Neutrophil (primary cell): Measurements from ENCODE around the gene CREB5.

Experiments
- H3K27ac ChIP-seq: fragments of 200-600 bp; sonication (generic); 2 replicates; pipeline ENCODE4 v1.5.1; 2016; ENCODE audit warnings: mild to moderate bottlenecking, moderate library complexity
- H3K27me3 ChIP-seq: fragments of 200-600 bp; sonication (generic); 2 replicates; pipeline ENCODE4 v1.6.0; 2016; ENCODE audit warnings: mild to moderate bottlenecking
- H3K36me3 ChIP-seq: fragments of 200-600 bp; sonication (generic); 2 replicates; pipeline ENCODE4 v1.5.1; 2017
- H3K4me1 ChIP-seq, 2 experiments: fragments of 200-600 bp in 1 of 2; sonication (generic) in 1 of 2; 1 replicate in 1 of 2; 2 replicates in 1 of 2; pipeline versions ENCODE4 v1.5.1 to v1.6.1; 2013 to 2016; ENCODE audit warnings: low read depth in 1 of 2, low read length in 1 of 2, mild to moderate bottlenecking in 1 of 2, moderate library complexity in 1 of 2; ENCODE audit not compliant: control insufficient read depth in 1 of 2, insufficient read depth in 1 of 2
- H3K4me3 ChIP-seq, 2 experiments: fragments of 200-600 bp in 1 of 2; sonication (generic) in 1 of 2; 1 replicate in 1 of 2; 2 replicates in 1 of 2; pipeline ENCODE4 v1.5.1; 2013 to 2016; ENCODE audit warnings: low read depth in 1 of 2, low read length in 1 of 2, mild to moderate bottlenecking in 1 of 2, moderate library complexity in 1 of 2
- H3K9me3 ChIP-seq: fragments of 200-600 bp; sonication (generic); 2 replicates; pipeline ENCODE4 v1.5.1; 2016
- TF ChIP-seq, protein P1 (sequence below): fragments of 200-600 bp; sonication (generic); IDR thresholded peaks from 2 replicates; pipeline ENCODE4 v1.5.1; 2016; ENCODE audit warnings: antibody characterized with exemption

The CREB5 gene

DNA sequence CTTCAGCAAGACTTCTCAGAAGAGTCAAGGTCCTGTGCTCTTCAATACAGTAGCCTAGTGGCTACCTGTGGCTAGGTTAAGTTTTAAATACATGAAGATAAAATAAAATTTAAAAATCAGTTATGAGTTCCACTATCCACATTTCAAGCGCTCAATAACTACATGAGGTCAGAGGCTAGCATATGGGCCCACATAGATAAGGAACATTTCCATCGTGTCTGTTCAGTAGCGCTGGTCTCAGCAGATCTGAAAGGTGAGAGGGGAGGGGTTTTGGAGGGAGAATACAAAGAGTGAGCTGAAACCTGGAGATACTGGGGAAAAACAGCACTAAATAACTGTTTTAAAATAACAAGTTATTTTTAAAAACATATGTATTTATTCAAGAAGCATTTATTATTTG lies 326.8 kb downstream of the CREB5 start:
- Histone ChIP-seq H3K9me3 (no peaks in the 10 kb centered on the region), H3K27me3 (no peaks in the 10 kb centered on the region), H3K27ac (no peak overlapping the region), H3K4me3 (no peak overlapping the region), H3K36me3 (peaks cover 9% of the 10 kb centered on the region), H3K4me1 (no peaks in the 10 kb centered on the region)
- TF ChIP-seq, protein P1, sequence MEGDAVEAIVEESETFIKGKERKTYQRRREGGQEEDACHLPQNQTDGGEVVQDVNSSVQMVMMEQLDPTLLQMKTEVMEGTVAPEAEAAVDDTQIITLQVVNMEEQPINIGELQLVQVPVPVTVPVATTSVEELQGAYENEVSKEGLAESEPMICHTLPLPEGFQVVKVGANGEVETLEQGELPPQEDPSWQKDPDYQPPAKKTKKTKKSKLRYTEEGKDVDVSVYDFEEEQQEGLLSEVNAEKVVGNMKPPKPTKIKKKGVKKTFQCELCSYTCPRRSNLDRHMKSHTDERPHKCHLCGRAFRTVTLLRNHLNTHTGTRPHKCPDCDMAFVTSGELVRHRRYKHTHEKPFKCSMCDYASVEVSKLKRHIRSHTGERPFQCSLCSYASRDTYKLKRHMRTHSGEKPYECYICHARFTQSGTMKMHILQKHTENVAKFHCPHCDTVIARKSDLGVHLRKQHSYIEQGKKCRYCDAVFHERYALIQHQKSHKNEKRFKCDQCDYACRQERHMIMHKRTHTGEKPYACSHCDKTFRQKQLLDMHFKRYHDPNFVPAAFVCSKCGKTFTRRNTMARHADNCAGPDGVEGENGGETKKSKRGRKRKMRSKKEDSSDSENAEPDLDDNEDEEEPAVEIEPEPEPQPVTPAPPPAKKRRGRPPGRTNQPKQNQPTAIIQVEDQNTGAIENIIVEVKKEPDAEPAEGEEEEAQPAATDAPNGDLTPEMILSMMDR, result no peak

DNA sequence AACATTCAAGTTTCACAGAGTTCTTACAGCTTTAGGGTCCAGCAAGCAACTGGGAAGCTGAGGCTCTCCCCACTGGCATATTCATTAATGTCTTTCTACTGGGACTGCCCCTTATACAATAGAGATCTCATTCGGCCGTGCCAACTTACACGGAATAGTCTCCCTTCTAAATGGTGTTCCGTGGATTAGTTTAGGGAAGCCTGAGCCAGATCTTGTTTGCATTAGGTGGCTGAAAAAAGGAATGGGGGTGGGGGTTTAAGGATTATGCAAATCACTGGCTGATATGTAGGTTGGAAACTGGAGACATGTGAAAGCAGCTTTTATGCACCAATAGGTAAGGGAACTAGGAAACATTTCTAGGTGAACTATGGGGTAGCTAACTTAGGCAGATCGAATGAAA lies 327.5 kb downstream of the CREB5 start:
- no peaks in the 10 kb centered on the region for H3K4me1 ChIP-seq
- peaks cover 9% of the 10 kb centered on the region for H3K36me3 ChIP-seq
- no peaks in the 10 kb centered on the region for H3K27me3 ChIP-seq
- H3K4me3 ChIP-seq, result no peak overlapping the region
- TF ChIP-seq, protein P1, result no peak
- H3K9me3 ChIP-seq, result no peaks in the 10 kb centered on the region
- H3K27ac ChIP-seq, result no peak overlapping the region

DNA sequence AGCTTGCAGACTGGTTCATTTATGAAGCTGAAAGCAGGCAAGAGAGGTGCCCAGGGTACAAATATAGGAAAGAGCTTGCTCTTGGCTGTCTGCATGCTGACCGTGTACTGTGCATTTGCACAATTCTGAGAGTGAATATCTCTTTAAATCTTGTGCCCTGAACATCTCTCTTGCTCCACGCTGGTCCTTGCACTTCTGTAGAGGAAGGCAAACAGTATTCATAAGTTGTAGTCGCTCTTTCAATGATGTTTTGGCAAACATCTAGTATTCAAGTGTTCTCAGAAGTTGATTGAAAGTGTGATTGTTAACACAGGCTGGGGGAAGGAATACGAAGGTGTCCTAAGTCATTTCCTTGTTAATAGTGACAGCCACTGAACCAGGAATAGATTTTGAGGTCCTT lies 332.6 kb downstream of the CREB5 start:
- no peaks in the 10 kb centered on the region for H3K27me3 ChIP-seq
- H3K4me3 ChIP-seq, result no peak overlapping the region
- H3K27ac ChIP-seq, result no peak overlapping the region
- TF ChIP-seq, protein P1, result no peak
- H3K4me1 ChIP-seq, result no peaks in the 10 kb centered on the region
- H3K36me3 ChIP-seq, result no peaks in the 10 kb centered on the region
- H3K9me3 ChIP-seq, result no peaks in the 10 kb centered on the region

DNA sequence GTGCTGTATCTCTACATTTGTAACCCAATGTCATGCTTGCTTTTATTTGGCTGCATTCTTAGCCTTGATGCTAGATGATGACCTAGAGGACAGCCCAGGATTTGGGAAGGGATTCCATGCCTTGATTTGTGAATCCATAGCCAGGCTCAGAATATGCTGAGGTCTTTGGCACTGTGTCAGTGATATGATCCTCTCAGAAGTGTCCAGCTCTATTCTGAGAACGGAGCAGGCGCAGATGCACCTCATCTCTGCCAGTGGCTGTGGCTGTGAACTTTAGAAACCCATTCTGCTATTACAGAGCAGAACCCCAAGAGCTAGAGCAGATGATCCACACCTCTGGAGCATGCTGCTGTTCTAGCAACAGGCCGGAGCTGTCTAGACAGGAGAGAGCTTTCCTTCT lies 333.0 kb downstream of the CREB5 start:
- TF ChIP-seq, protein P1, result no peak
- Histone ChIP-seq H3K9me3 (no peaks in the 10 kb centered on the region), H3K27me3 (no peaks in the 10 kb centered on the region), H3K36me3 (no peaks in the 10 kb centered on the region), H3K27ac (no peak overlapping the region), H3K4me1 (no peaks in the 10 kb centered on the region), H3K4me3 (no peak overlapping the region)

DNA sequence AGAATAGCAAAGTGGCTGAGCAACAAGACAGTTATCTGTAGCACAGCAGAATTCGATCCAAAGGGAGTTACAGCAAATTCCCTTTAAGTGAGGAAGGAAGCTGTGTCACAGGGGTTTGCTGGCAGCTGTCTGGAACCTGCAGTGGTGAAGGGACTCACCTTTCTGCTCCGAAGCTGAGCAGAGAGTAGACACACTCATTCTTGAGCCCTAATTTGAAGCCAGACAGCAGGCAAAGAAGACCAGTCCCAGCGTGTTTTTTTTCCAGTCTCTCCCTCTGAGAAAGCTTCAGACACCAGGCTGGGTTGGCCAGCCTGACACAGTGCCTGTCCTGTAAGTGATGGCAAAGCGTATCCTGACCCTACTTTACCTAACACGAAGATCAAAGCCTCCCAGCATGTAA lies 335.1 kb downstream of the CREB5 start:
- TF ChIP-seq, protein P1, result no peak
- H3K4me1 ChIP-seq, result no peaks in the 10 kb centered on the region
- H3K27me3 ChIP-seq, result no peaks in the 10 kb centered on the region
- no peak overlapping the region for H3K4me3 ChIP-seq
- no peak overlapping the region for H3K27ac ChIP-seq
- H3K9me3 ChIP-seq, result no peaks in the 10 kb centered on the region
- H3K36me3 ChIP-seq, result no peaks in the 10 kb centered on the region

DNA sequence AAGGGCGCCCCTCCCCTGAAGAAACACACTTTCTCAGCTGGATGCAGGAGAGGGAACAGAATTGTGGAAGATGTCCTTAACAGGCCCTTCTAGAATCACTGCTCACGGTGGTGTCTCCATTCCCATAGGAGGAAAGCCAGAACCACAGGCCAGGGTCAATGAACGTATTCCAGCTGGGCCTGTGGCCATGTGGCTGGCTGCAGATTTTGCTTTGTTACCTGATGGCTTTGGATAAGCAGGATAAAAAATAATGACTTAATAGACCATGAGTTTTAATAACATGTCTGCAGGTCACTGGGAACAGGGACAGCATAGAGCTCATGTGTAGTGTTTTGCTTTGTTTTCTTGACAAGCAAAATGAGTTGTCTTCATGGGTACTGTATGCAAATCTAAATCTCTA lies 335.5 kb downstream of the CREB5 start:
- Histone ChIP-seq H3K27me3 (no peaks in the 10 kb centered on the region), H3K4me3 (no peak overlapping the region), H3K4me1 (no peaks in the 10 kb centered on the region), H3K9me3 (no peaks in the 10 kb centered on the region), H3K27ac (no peak overlapping the region), H3K36me3 (no peaks in the 10 kb centered on the region)
- TF ChIP-seq, protein P1, result no peak
